ENCODE results near the gene HMG20A.
A peak's percentile ranks its signal among the peaks of the same experiment; 100 is the strongest.

The HMG20A gene

GRCh38 chr15:77410701-77411618 lies 9.7 kb upstream of the HMG20A start:
- no peak for DNase-seq (ENCODE audit: extremely low spot score)
- ChIA-PET POLR2A (no interaction called here), CTCF (no interaction called here)
- TF ChIP-seq L3MBTL2 (conservative IDR thresholded peaks at IDR 0.05) = no peak
- TF ChIP-seq FOXA1 (IDR thresholded peaks at IDR 0.05) = no peak
- TF ChIP-seq PKNOX1 (IDR thresholded peaks at IDR 0.05) = 0 out of 2 replicates have a peak, but pooled peaks have one; percentile 6
- no peak for TF ChIP-seq ELF4 (IDR thresholded peaks at IDR 0.05)
- no peak for TF ChIP-seq HDGF (IDR thresholded peaks at IDR 0.05; ENCODE audit: borderline replicate concordance)
- TF ChIP-seq NFRKB (IDR thresholded peaks at IDR 0.05) = no peak
- TF ChIP-seq FOXM1 (IDR thresholded peaks at IDR 0.05; ENCODE audit: borderline replicate concordance) = no peak
- no peak for TF ChIP-seq ZNF384 (IDR thresholded peaks at IDR 0.05)

- no peak for TF ChIP-seq FOXK2 (IDR thresholded peaks at IDR 0.05)
- no peak for TF ChIP-seq ARNT (IDR thresholded peaks at IDR 0.05)
- TF ChIP-seq SUZ12 (IDR thresholded peaks at IDR 0.05) = no peak
- TF ChIP-seq CTBP1 (IDR thresholded peaks at IDR 0.05; ENCODE audit: borderline replicate concordance) = no peak
- TF ChIP-seq FOXA1 (IDR thresholded peaks at IDR 0.05) = no peak
- no peak for TF ChIP-seq PKNOX1 (IDR thresholded peaks at IDR 0.05)
- no peak for TF ChIP-seq ZNF384 (IDR thresholded peaks at IDR 0.05)
- no peak for TF ChIP-seq TARDBP (IDR thresholded peaks at IDR 0.05)
- TF ChIP-seq LEF1 (IDR thresholded peaks at IDR 0.05; ENCODE audit: borderline replicate concordance) = no peak
- no peak for TF ChIP-seq NFRKB (IDR thresholded peaks at IDR 0.05)
- TF ChIP-seq FOXM1 (IDR thresholded peaks at IDR 0.05; ENCODE audit: borderline replicate concordance) = no peak
- no peak for TF ChIP-seq HDGF (IDR thresholded peaks at IDR 0.05; ENCODE audit: borderline replicate concordance)
- TF ChIP-seq ELF4 (IDR thresholded peaks at IDR 0.05) = no peak
- TF ChIP-seq BHLHE40 (IDR thresholded peaks at IDR 0.05; ENCODE audit: borderline replicate concordance) = no peak
- no peak for TF ChIP-seq L3MBTL2 (conservative IDR thresholded peaks at IDR 0.05)
- no peak for TF ChIP-seq SP1 (IDR thresholded peaks at IDR 0.05)
- no peak for DNase-seq (ENCODE audit: extremely low spot score)
- ChIA-PET POLR2A (no interaction called here), CTCF (no interaction called here)
Observed at GRCh38 chr15:77411619-77411976, 9.1 kb upstream of the HMG20A start.

- DNase-seq (ENCODE audit: extremely low spot score) = no peak
- POLR2A ChIA-PET = no interaction called here
- TF ChIP-seq SP1 (IDR thresholded peaks at IDR 0.05) (no peak), BHLHE40 (IDR thresholded peaks at IDR 0.05; ENCODE audit: borderline replicate concordance) (no peak), L3MBTL2 (conservative IDR thresholded peaks at IDR 0.05) (no peak), FOXK2 (IDR thresholded peaks at IDR 0.05) (no peak), LEF1 (IDR thresholded peaks at IDR 0.05; ENCODE audit: borderline replicate concordance) (no peak), ARNT (IDR thresholded peaks at IDR 0.05) (no peak), ELF4 (IDR thresholded peaks at IDR 0.05) (no peak), FOXM1 (IDR thresholded peaks at IDR 0.05; ENCODE audit: borderline replicate concordance) (no peak), NFRKB (IDR thresholded peaks at IDR 0.05) (no peak), TARDBP (IDR thresholded peaks at IDR 0.05) (no peak), CTBP1 (IDR thresholded peaks at IDR 0.05; ENCODE audit: borderline replicate concordance) (no peak), PKNOX1 (IDR thresholded peaks at IDR 0.05) (no peak), SUZ12 (IDR thresholded peaks at IDR 0.05) (no peak), FOXA1 (IDR thresholded peaks at IDR 0.05) (no peak), HDGF (IDR thresholded peaks at IDR 0.05; ENCODE audit: borderline replicate concordance) (no peak), ZNF384 (IDR thresholded peaks at IDR 0.05) (no peak)
- CTCF ChIA-PET = interaction anchor here (1.0 kb wide), 1 partner anchor 84 kb away, joined by 3 read pairs; no protein-coding TSS in a partner anchor
Observed at GRCh38 chr15:77412972-77413698, 7.6 kb upstream of the HMG20A start.

GRCh38 chr15:77413699-77414349 lies 6.9 kb upstream of the HMG20A start:
- POLR2A ChIA-PET = no interaction called here
- TF ChIP-seq L3MBTL2 (conservative IDR thresholded peaks at IDR 0.05) = no peak
- CTCF ChIA-PET = interaction anchor here (1.0 kb wide), 1 partner anchor 83 kb away, joined by 3 read pairs; no protein-coding TSS in a partner anchor
- DNase-seq (ENCODE audit: extremely low spot score) = no peak

- no peak for DNase-seq (ENCODE audit: extremely low spot score)
- ChIA-PET CTCF (no interaction called here), POLR2A (no interaction called here)
- no peak for TF ChIP-seq ARNT (IDR thresholded peaks at IDR 0.05)
- TF ChIP-seq TARDBP (IDR thresholded peaks at IDR 0.05) = no peak
- TF ChIP-seq FOXM1 (IDR thresholded peaks at IDR 0.05; ENCODE audit: borderline replicate concordance) = no peak
- TF ChIP-seq FOXA1 (IDR thresholded peaks at IDR 0.05) = no peak
- no peak for TF ChIP-seq SUZ12 (IDR thresholded peaks at IDR 0.05)
- TF ChIP-seq LEF1 (IDR thresholded peaks at IDR 0.05; ENCODE audit: borderline replicate concordance) = no peak
- no peak for TF ChIP-seq CTBP1 (IDR thresholded peaks at IDR 0.05; ENCODE audit: borderline replicate concordance)
- no peak for TF ChIP-seq HDGF (IDR thresholded peaks at IDR 0.05; ENCODE audit: borderline replicate concordance)
- TF ChIP-seq L3MBTL2 (conservative IDR thresholded peaks at IDR 0.05) = no peak
- TF ChIP-seq PKNOX1 (IDR thresholded peaks at IDR 0.05) = no peak
- TF ChIP-seq ZNF384 (IDR thresholded peaks at IDR 0.05) = no peak
- no peak for TF ChIP-seq FOXK2 (IDR thresholded peaks at IDR 0.05)
- no peak for TF ChIP-seq ELF4 (IDR thresholded peaks at IDR 0.05)
- TF ChIP-seq NFRKB (IDR thresholded peaks at IDR 0.05) = no peak
- TF ChIP-seq SP1 (IDR thresholded peaks at IDR 0.05) = no peak
- no peak for TF ChIP-seq BHLHE40 (IDR thresholded peaks at IDR 0.05; ENCODE audit: borderline replicate concordance)
Observed at GRCh38 chr15:77414789-77415442, 5.8 kb upstream of the HMG20A start.

Data from HEK293T (cell line).